HL-60 (cell line): Measurements from ENCODE around the gene TIGD4.

Experiments used
- GABPA ChIP-seq: IDR thresholded peaks from 2 replicates; pipeline ENCODE4 v1.6.1; 2012; ENCODE audit warnings: low read depth
- POLR2AphosphoS5 ChIP-seq: IDR thresholded peaks from 2 replicates; pipeline ENCODE4 v1.6.1; 2012; ENCODE audit warnings: low read depth
- REST ChIP-seq: IDR thresholded peaks from 2 replicates; pipeline ENCODE4 v1.6.1; 2012; ENCODE audit warnings: low read depth; ENCODE audit not compliant: insufficient replicate concordance
- TF ChIP-seq, protein P1 (sequence below): IDR thresholded peaks from one replicate; pipeline ENCODE4 v1.5.1; 2011; ENCODE audit warnings: low read length, control low read depth, inconsistent platforms; ENCODE audit not compliant: insufficient read depth

DNA sequence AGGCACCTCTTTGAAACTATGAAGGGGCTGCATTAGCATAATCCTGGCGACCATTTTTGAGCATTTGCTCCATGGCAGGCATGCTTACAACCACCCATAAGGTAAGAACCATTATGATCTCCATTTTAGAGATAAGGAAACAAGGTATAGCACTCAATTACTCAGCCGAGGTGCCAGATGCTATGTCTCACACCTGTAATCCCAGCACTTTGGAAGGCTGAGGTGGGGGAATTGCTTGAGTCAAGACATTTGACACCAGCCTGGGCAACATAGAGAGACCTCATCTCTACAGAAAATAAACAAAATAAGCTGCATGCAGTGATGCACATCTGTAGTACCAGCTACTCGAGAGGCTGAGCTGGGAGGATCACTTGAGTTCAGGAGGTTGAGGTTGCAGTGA lies 43.6 kb downstream of the TIGD4 start:
- TF ChIP-seq, protein P1, sequence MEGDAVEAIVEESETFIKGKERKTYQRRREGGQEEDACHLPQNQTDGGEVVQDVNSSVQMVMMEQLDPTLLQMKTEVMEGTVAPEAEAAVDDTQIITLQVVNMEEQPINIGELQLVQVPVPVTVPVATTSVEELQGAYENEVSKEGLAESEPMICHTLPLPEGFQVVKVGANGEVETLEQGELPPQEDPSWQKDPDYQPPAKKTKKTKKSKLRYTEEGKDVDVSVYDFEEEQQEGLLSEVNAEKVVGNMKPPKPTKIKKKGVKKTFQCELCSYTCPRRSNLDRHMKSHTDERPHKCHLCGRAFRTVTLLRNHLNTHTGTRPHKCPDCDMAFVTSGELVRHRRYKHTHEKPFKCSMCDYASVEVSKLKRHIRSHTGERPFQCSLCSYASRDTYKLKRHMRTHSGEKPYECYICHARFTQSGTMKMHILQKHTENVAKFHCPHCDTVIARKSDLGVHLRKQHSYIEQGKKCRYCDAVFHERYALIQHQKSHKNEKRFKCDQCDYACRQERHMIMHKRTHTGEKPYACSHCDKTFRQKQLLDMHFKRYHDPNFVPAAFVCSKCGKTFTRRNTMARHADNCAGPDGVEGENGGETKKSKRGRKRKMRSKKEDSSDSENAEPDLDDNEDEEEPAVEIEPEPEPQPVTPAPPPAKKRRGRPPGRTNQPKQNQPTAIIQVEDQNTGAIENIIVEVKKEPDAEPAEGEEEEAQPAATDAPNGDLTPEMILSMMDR: no peak
- TF ChIP-seq POLR2AphosphoS5 (no peak), REST (no peak), GABPA (no peak)
